ENCODE measurements around the gene WASL.
"Not testable (repeated sequence)": the region's sequence is repeated elsewhere in the genome, so short reads cannot be mapped to it uniquely, and the experiment has no call there.

WASL gene

GRCh38 chr7:123732413-123733091, 16.3 kb downstream of the WASL start:
- no peak for DNase-seq (ENCODE audit: low spot score)

GRCh38 chr7:123729218-123729578, 19.6 kb downstream of the WASL start:
- DNase-seq (ENCODE audit: low spot score): no peak

- no peak for DNase-seq (ENCODE audit: low spot score)
Measured at GRCh38 chr7:123727071-123727837, 21.5 kb downstream of the WASL start.

GRCh38 chr7:123725586-123726171, 23.1 kb downstream of the WASL start:
- no peak for DNase-seq (ENCODE audit: low spot score)

- DNase-seq (ENCODE audit: low spot score): no peak
Measured at GRCh38 chr7:123724817-123725253, 24.0 kb downstream of the WASL start.

GRCh38 chr7:123723913-123724312, 24.9 kb downstream of the WASL start:
- no peak for DNase-seq (ENCODE audit: low spot score)

- not testable (repeated sequence) for DNase-seq (ENCODE audit: low spot score)
Measured at GRCh38 chr7:123720527-123720926, 28.3 kb downstream of the WASL start.

GRCh38 chr7:123719197-123719721, 29.5 kb downstream of the WASL start:
- no peak for DNase-seq (ENCODE audit: low spot score)

- no peak for DNase-seq (ENCODE audit: low spot score)
Measured at GRCh38 chr7:123718773-123719172, 30.0 kb downstream of the WASL start.

GRCh38 chr7:123717689-123718088, 31.1 kb downstream of the WASL start:
- DNase-seq (ENCODE audit: low spot score): no peak

- DNase-seq (ENCODE audit: low spot score): no peak
Measured at GRCh38 chr7:123716877-123717276, 31.9 kb downstream of the WASL start.

- DNase-seq (ENCODE audit: low spot score): no peak
Measured at GRCh38 chr7:123715799-123716198, 33.0 kb downstream of the WASL start.

- no peak for DNase-seq (ENCODE audit: low spot score)
Measured at GRCh38 chr7:123715198-123715597, 33.6 kb downstream of the WASL start.

GRCh38 chr7:123714296-123715080, 34.3 kb downstream of the WASL start:
- DNase-seq (ENCODE audit: low spot score): no peak

GRCh38 chr7:123712619-123713018, 36.2 kb downstream of the WASL start:
- DNase-seq (ENCODE audit: low spot score): no peak

GRCh38 chr7:123711832-123712293, 36.9 kb downstream of the WASL start:
- DNase-seq (ENCODE audit: low spot score): no peak

- no peak for DNase-seq (ENCODE audit: low spot score)
Measured at GRCh38 chr7:123710683-123711082, 38.1 kb downstream of the WASL start.

GRCh38 chr7:123709525-123709924, 39.3 kb downstream of the WASL start:
- DNase-seq (ENCODE audit: low spot score): no peak

GRCh38 chr7:123705211-123705901, 43.4 kb downstream of the WASL start:
- no peak for DNase-seq (ENCODE audit: low spot score)

GRCh38 chr7:123695944-123696677, 52.7 kb downstream of the WASL start:
- DNase-seq (ENCODE audit: low spot score): no peak

GRCh38 chr7:123692471-123692877, 56.3 kb downstream of the WASL start:
- no peak for DNase-seq (ENCODE audit: low spot score)
